Measurements from ENCODE around the gene ADAMTS12. TPM values are rescaled to one million over a fixed set of nuclear protein-coding genes. Genes with fewer than 3 reads are reported as not detected.

The ADAMTS12 gene
- total RNA-seq, 1 experiment from 2014 or later = 6.2 TPM

DNA sequence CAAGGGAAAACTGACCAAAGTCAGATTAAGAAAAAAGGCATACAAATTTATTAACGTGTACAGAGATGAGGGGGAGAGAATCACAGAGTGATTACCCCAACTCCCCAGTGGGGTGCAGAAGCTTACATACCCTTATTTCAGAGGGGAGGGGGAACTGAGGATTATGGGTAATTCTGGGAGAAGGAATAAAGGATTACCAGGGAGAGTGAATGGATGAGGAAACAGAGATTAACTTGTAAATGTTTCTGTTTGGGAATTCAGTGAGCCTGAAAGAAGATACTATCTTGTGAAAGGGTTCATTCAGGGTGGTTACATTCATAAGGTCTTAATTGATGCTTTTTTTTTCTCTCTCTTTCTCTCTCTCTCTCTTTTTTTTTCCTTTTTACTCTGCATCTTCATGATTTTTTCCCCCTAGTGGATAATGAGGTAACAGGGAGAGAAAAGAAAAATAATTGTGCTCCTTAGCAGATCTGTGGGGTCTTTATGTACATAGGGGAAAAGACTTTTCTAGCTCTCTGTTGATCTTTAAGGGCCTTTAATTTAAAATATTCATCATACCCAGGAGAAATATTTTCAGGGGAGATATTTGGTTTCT is 401.6 kb downstream of the ADAMTS12 start:
- Histone ChIP-seq H3K9me3 (ENCODE audit: control insufficient read depth, low read depth, low read length) (no peaks in the 10 kb centered on the region), H2AFZ (ENCODE audit: low read length) (no peak overlapping the region), H4K91ac (ENCODE audit: insufficient read length, low read depth, low read length) (no peak overlapping the region), H3K4ac (ENCODE audit: low read depth, low read length) (no peak overlapping the region), H3K56ac (ENCODE audit: insufficient read length, low read depth, low read length) (no peak overlapping the region), H3K4me1 (ENCODE audit: insufficient read depth, low read length) (no peaks in the 10 kb centered on the region), H2BK20ac (ENCODE audit: low read depth, low read length, poor library complexity, severe bottlenecking) (no peak overlapping the region), H3K27me3 (ENCODE audit: insufficient read depth, low read length) (no peaks in the 10 kb centered on the region), H3K9ac (ENCODE audit: extremely low read depth, insufficient read length, low read length) (no peak overlapping the region), H2BK12ac (ENCODE audit: insufficient read length, low read depth, low read length) (no peak overlapping the region), H4K8ac (replicated peaks; ENCODE audit: insufficient read length, low read depth, low read length) (no peak overlapping the region), H3T11ph (ENCODE audit: low read length) (no peak overlapping the region), H3K23me2 (ENCODE audit: insufficient read length, low read depth, low read length, poor library complexity, severe bottlenecking) (no peaks in the 10 kb centered on the region), H3K4me2 (ENCODE audit: insufficient read depth, insufficient read length, low read length) (no peak overlapping the region), H2AK5ac (ENCODE audit: insufficient read length, low read length) (no peak overlapping the region), H3K14ac (ENCODE audit: insufficient read depth, low read length) (no peak overlapping the region), H2BK120ac (ENCODE audit: low read depth, low read length, poor library complexity, severe bottlenecking) (no peak overlapping the region), H3K18ac (ENCODE audit: insufficient read length, low read depth, low read length) (no peak overlapping the region), H3K23ac (ENCODE audit: insufficient read length, low read depth, low read length) (no peak overlapping the region), H3K79me1 (ENCODE audit: insufficient read depth, low read depth, low read length, poor library complexity, severe bottlenecking) (no peaks in the 10 kb centered on the region), H3K79me2 (ENCODE audit: insufficient read depth, low read length) (no peaks in the 10 kb centered on the region), H4K20me1 (ENCODE audit: control insufficient read depth, insufficient read depth, insufficient read length) (no peaks in the 10 kb centered on the region), H3K27ac (ENCODE audit: insufficient read length, low read depth, low read length) (no peak overlapping the region), H2BK15ac (ENCODE audit: low read depth, low read length) (no peak overlapping the region), H2BK5ac (ENCODE audit: insufficient read length, low read length) (no peak overlapping the region), H4K5ac (ENCODE audit: insufficient read length, low read depth, low read length) (no peak overlapping the region)
- no peak overlapping the region for H3K4me3 Mint-ChIP-seq
- TF ChIP-seq, protein P1, sequence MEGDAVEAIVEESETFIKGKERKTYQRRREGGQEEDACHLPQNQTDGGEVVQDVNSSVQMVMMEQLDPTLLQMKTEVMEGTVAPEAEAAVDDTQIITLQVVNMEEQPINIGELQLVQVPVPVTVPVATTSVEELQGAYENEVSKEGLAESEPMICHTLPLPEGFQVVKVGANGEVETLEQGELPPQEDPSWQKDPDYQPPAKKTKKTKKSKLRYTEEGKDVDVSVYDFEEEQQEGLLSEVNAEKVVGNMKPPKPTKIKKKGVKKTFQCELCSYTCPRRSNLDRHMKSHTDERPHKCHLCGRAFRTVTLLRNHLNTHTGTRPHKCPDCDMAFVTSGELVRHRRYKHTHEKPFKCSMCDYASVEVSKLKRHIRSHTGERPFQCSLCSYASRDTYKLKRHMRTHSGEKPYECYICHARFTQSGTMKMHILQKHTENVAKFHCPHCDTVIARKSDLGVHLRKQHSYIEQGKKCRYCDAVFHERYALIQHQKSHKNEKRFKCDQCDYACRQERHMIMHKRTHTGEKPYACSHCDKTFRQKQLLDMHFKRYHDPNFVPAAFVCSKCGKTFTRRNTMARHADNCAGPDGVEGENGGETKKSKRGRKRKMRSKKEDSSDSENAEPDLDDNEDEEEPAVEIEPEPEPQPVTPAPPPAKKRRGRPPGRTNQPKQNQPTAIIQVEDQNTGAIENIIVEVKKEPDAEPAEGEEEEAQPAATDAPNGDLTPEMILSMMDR (conservative IDR thresholded peaks at IDR 0.05) = peak; percentile 37; the same call in 2 of the 3 replicates
- WGBS (ENCODE audit: extremely low coverage, insufficient read length, low lambda C conversion rate) = no CpG with 5 or more reads among the region's 1 CpG
- DNase-seq = no peak
- H3K9me3 Mint-ChIP-seq = peaks cover 2 to 5% of the 10 kb centered on the region in 2 experiments; a peak in 4 of 5 replicates
- H3K27ac Mint-ChIP-seq = peak overlapping the region in 1 of 3 experiments; percentile 71; a peak in 2 of 7 replicates
- H3K36me3 Mint-ChIP-seq (ENCODE audit: insufficient read depth in 1 of 3, low read depth in 3 of 3) = peaks cover 6 to 20% (median 13%) of the 10 kb centered on the region in 3 experiments
- no peaks in the 10 kb centered on the region for H3K27me3 Mint-ChIP-seq (ENCODE audit: low read depth)
- peaks cover 38 to 51% of the 10 kb centered on the region in 2 experiments for H3K4me1 Mint-ChIP-seq

All from H9 (cell line).